Measurements from ENCODE around the gene PLXDC1. TPM values are rescaled to one million over a fixed set of nuclear protein-coding genes. Genes with fewer than 3 reads are reported as not detected.

The PLXDC1 gene
- total RNA-seq, 4 donors from 2014 or later = 1.8 to 13.4 (median 6.4) TPM

DNA sequence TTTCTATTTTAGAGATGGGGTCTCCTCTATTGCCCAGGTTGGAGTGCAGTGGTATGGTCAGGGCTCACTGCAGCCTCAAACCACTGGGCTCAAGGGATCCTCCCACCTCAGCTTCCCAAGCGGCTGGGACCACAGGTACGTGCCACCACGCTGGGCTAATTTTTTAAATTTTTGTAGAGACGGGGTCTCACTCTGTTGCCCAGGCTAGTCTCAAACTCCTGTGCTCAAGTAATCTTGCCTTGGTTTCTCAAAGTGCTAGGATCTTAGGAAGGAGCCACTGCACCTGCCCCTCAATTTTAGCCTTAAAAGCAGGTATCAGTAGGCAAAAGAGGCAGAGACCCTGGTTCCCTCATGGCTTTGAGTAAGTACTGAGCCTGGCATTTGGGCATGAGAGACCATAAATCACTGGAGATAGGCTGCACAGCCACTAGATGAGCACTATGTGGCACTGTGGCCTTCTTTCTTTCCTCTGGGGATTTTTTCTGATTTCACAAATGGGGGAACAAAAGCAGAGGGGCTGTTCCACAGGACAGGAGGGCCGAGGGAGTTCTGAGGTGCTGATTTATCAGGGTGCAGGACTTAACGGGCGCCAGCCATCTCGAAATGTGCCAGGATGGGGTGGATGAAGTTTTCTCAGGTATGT is 82.2 kb downstream of the PLXDC1 start:
- Histone ChIP-seq H3K27me3 (no peaks in the 10 kb centered on the region), H3K27ac (no peak overlapping the region), H3K4me3 (replicated peaks in 1 of 3) (no peak overlapping the region), H3K36me3 (no peaks in the 10 kb centered on the region), H3K9me3 (no peaks in the 10 kb centered on the region), H3K4me1 (no peaks in the 10 kb centered on the region)
- no peak for TF ChIP-seq POLR2A (IDR thresholded peaks at IDR 0.05)
- TF ChIP-seq, protein P1, sequence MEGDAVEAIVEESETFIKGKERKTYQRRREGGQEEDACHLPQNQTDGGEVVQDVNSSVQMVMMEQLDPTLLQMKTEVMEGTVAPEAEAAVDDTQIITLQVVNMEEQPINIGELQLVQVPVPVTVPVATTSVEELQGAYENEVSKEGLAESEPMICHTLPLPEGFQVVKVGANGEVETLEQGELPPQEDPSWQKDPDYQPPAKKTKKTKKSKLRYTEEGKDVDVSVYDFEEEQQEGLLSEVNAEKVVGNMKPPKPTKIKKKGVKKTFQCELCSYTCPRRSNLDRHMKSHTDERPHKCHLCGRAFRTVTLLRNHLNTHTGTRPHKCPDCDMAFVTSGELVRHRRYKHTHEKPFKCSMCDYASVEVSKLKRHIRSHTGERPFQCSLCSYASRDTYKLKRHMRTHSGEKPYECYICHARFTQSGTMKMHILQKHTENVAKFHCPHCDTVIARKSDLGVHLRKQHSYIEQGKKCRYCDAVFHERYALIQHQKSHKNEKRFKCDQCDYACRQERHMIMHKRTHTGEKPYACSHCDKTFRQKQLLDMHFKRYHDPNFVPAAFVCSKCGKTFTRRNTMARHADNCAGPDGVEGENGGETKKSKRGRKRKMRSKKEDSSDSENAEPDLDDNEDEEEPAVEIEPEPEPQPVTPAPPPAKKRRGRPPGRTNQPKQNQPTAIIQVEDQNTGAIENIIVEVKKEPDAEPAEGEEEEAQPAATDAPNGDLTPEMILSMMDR (IDR thresholded peaks at IDR 0.05) = peak in 5 of 6 experiments; percentile 34 to 56 (median 48)
- intact Hi-C loops (cut with DNase I) = loop anchor here (10.0 kb wide), 1 partner anchor 166 kb away; no protein-coding TSS in a partner anchor
- 69 to 76% methylated on average over 8 of the region's 8 CpGs for WGBS, 2 donors
- DNase-seq = peak in 1 of 2 donors; percentile 12

DNA sequence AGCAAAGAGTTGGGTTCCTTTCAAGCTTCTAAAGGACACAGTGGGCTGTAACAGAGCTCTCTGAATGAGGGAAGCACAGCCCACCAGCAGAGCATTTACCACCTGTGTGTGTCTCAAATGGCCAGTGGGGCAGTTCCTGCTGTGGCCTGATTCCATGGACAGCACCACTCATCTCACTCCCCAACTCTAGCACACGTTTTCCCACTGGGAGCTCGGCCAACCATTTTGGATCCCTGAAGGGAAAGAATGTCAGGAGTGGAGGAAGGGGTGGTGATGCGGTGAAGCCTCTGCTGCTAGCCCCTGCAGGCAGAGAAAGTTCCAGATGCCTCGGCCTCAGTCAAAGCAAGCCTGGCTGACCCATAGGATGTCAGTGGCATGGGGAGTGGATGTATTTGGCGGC is 86.6 kb downstream of the PLXDC1 start:
- intact Hi-C loops (cut with DNase I) = loop anchor here (10.0 kb wide), 1 partner anchor 170 kb away; no protein-coding TSS in a partner anchor
- Histone ChIP-seq H3K36me3 (no peaks in the 10 kb centered on the region), H3K9me3 (no peaks in the 10 kb centered on the region), H3K27me3 (no peaks in the 10 kb centered on the region), H3K27ac (no peak overlapping the region), H3K4me3 (replicated peaks in 1 of 3) (no peak overlapping the region), H3K4me1 (no peaks in the 10 kb centered on the region)
- TF ChIP-seq, protein P1 (IDR thresholded peaks at IDR 0.05) = no peak
- no peak for TF ChIP-seq POLR2A (IDR thresholded peaks at IDR 0.05)
- no peak for DNase-seq
- 71% methylated on average over 5 of the region's 5 CpGs for WGBS, 2 donors

DNA sequence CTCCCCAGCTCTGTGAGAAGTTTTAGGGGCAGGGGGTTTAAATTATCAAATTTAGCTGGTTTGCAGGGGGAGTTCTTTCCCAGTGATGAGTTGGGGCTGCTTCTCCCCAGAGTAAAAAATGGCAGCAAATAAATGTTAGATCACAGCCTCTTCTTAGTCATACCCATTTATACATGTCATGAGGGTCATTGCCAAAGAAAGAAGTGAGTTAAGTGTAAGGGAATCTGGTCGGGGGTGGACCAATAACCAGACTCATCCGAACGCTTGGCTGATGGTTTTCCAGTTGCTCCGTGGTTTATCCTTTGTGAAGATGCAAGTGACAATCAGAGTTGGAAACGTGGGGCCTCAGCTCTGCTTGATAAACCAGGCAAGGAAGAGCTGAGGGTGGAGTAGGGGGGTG is 87.1 kb downstream of the PLXDC1 start:
- no peaks in the 10 kb centered on the region for H3K4me1 ChIP-seq
- no peaks in the 10 kb centered on the region for H3K36me3 ChIP-seq
- 71 to 76% methylated on average over 5 of the region's 5 CpGs for WGBS, 2 donors
- intact Hi-C loops (cut with DNase I) = loop anchor here (10.0 kb wide), 1 partner anchor 170 kb away; no protein-coding TSS in a partner anchor
- DNase-seq = no peak
- no peaks in the 10 kb centered on the region for H3K27me3 ChIP-seq
- H3K9me3 ChIP-seq = no peaks in the 10 kb centered on the region
- no peak overlapping the region for H3K27ac ChIP-seq
- H3K4me3 ChIP-seq (replicated peaks in 1 of 3) = no peak overlapping the region
- no peak for TF ChIP-seq POLR2A (IDR thresholded peaks at IDR 0.05)
- TF ChIP-seq, protein P1 (IDR thresholded peaks at IDR 0.05) = no peak

DNA sequence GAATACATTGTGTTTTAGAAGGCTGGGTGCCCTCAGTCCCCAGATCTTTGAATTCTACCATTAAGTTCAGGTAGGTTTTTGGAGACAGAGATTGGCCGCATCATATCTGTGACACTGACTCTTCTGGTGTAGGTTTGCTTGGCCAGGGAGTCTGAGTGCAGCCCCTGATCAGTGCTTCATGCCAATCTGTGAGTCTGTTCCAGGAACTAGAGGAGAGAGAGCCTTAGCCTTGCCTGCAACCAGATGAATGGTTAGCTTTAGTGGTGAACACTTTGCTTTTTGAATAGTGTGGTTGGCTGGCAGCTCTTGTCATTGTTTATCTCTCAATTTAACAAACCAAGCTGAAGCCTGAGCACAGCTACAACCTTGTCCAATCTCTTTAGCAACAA is 87.8 kb downstream of the PLXDC1 start:
- DNase-seq = no peak
- no peaks in the 10 kb centered on the region for H3K27me3 ChIP-seq
- 90 to 100% methylated on average over 1 of the region's 1 CpG for WGBS, 2 donors
- no peak for TF ChIP-seq POLR2A (IDR thresholded peaks at IDR 0.05)
- TF ChIP-seq, protein P1 (IDR thresholded peaks at IDR 0.05) = no peak
- H3K27ac ChIP-seq = no peak overlapping the region
- no peaks in the 10 kb centered on the region for H3K36me3 ChIP-seq
- H3K4me3 ChIP-seq (replicated peaks in 1 of 3) = no peak overlapping the region
- intact Hi-C loops (cut with DNase I) = loop anchor here (10.0 kb wide), 1 partner anchor 171 kb away; no protein-coding TSS in a partner anchor
- H3K9me3 ChIP-seq = no peaks in the 10 kb centered on the region
- H3K4me1 ChIP-seq = no peaks in the 10 kb centered on the region
